DMS53 treated with DMSO at 0.1 percent for 48 hours (cell line): ENCODE results near the gene MECR.
A peak's percentile ranks its signal among the peaks of the same experiment; 100 is the strongest.

ENCODE experiments used
- DNase-seq: peaks from one replicate; lab custom pipeline; 2025; ENCODE audit not compliant: unreplicated experiment; lab: John Stamatoyannopoulos, UW

Gene MECR

GRCh38 chr1:29230553-29231378 lies at the start of gene MECR:
MECR (minus strand) TSS chr1:29230934; CDS start chr1:29230906, 28 bp downstream.
- DNase-seq: peak; percentile 55

- no peak for DNase-seq
Measured at GRCh38 chr1:29279951-29280391, 49.2 kb upstream of the MECR start.

- DNase-seq: no peak
Measured at GRCh38 chr1:29279406-29279805, 48.7 kb upstream of the MECR start.

- DNase-seq: no peak
Measured at GRCh38 chr1:29278124-29278523, 47.4 kb upstream of the MECR start.

GRCh38 chr1:29275435-29275834 lies 44.7 kb upstream of the MECR start:
- DNase-seq: no peak

GRCh38 chr1:29272147-29272907 lies 41.6 kb upstream of the MECR start:
- DNase-seq: no peak

GRCh38 chr1:29271724-29272123 lies 41.0 kb upstream of the MECR start:
- no peak for DNase-seq

GRCh38 chr1:29270929-29271521 lies 40.3 kb upstream of the MECR start:
- no peak for DNase-seq

GRCh38 chr1:29269382-29269781 lies 38.6 kb upstream of the MECR start:
- DNase-seq: no peak

GRCh38 chr1:29267321-29268070 lies 36.8 kb upstream of the MECR start:
- no peak for DNase-seq

- no peak for DNase-seq
Measured at GRCh38 chr1:29266912-29267311, 36.2 kb upstream of the MECR start.

GRCh38 chr1:29264773-29265389 lies 34.1 kb upstream of the MECR start:
- no peak for DNase-seq

- DNase-seq: no peak
Measured at GRCh38 chr1:29260531-29260930, 29.8 kb upstream of the MECR start.

GRCh38 chr1:29259802-29260441 lies 29.2 kb upstream of the MECR start:
- peak; percentile 2 for DNase-seq

- DNase-seq: no peak
Measured at GRCh38 chr1:29258976-29259801, 28.5 kb upstream of the MECR start.

- no peak for DNase-seq
Measured at GRCh38 chr1:29258189-29258975, 27.6 kb upstream of the MECR start.

GRCh38 chr1:29256979-29257804 lies 26.5 kb upstream of the MECR start:
- no peak for DNase-seq

- no peak for DNase-seq
Measured at GRCh38 chr1:29256394-29256793, 25.7 kb upstream of the MECR start.
